DMS53 treated with DMSO at 0.1 percent for 48 hours (cell line): ENCODE data around the gene SWI5.

Experiments used
- DNase-seq: peaks from one replicate; lab custom pipeline; 2025; ENCODE audit not compliant: unreplicated experiment; lab: John Stamatoyannopoulos, UW

Gene SWI5

DNA sequence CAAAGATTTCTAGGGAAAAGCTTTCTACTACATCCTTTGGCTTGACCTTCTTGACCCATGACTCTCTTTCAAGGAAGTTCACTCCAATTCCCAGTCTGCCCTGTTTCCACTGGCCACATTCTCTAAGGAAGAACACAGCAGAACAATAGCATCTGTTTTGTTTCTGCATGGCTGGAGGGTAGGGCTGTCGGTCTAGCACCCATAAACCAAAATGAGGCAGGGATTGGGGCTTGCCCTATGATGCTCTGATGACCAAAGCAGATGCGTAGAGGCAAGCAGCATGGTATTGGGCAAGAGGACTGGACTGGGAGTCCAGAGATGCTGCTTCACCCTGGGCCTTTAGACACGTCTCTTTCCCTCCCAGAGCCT, 24.4 kb upstream of the SWI5 start:
- no peak for DNase-seq

DNA sequence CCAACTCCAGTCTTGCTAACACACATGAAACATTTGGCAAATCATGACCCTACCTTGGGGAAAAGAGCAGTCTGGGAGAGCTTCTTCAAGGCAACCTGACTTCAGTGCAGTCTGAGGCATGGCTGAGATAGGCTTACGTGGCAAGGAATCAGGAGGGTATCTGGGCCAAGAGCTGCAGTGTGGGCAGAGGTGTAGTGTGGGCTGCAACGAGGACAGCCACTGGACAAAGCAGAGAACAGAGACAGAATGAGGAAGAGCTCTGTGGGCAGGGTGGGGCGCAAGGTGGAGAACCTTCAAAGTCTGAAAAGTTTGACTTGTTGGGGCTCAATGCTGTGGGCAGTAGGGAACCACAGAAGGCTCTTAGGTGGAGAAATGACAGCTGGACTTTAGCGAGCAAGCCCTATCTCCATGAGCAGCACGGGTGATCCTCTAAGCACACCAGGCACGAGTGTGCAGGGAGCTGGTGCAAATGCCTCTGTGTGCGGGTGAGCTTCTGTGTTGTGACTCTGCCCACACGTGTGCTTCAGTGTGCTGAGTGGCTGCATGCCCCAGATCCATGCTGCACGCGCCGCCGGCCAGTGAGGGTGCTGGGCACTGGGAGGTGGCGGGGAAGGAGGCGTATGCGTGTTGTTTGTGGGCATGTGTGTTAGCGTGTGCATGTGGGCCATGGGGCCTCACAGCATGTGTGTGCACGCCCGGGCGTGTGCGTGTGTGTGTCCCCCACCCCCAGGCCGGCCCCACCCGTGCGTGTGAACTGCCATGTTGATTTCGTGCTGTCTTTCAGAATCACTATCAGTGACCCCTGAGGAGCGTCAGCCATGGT, 23.5 kb upstream of the SWI5 start:
- no peak for DNase-seq

DNA sequence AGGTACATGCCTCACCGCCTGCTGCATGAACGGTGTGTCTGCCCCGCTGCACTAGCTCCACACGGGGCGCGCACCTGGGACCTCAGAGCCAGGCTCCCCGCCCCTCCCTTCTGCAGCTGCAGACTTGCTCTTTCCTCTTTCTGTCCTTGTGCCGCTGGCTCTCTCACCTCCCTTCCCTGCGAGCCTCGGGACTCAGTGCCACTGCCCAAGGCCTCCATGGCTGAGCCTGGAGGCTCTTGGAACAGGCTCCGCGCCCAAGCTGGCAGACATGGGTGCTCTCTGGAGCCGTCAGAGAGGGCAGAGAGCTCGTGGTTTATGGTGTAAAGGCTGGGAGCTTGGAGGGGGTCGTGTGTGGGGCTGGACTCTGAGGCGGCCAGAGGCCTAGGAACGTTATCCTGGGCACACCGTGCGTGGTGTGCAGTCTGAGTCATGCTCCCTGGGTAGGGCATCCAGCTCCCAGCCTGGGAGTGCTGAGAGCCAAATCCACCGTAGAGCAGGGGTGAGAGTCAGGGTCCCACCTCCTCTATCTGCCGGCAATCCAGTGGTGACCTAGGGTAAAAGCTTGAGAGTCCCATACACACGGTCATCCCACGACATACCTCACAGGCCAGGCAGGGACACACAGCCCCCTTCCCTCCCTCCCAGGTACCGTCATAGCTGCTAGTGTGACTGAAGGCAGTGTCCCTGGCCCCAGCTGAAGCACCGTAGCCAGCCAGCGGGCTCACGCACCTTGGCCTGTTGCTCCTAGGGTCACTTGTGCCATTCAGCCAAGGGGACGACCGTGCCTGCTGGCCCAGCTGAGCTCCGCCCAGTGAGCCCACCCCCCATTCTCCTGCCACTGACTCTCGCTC, 22.7 kb upstream of the SWI5 start:
- no peak for DNase-seq

DNA sequence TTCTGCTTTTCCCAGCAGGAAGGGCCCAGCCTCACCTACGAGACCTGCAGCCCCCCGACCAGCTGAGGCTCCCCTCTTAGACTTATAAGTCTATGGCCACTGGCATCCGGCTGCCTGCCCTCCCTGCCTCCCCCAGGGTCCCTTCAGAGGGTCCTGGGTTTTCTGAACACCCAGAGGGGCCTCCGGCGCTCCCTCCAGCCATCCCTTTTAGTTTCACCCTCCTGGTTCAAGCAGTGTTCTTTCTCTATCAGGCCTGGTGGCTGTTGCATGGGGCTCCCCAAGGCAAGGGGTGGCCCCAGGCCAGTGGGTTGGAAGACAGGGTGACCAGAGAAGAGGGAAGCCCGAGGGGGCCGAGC, 22.1 kb upstream of the SWI5 start:
- no peak for DNase-seq

DNA sequence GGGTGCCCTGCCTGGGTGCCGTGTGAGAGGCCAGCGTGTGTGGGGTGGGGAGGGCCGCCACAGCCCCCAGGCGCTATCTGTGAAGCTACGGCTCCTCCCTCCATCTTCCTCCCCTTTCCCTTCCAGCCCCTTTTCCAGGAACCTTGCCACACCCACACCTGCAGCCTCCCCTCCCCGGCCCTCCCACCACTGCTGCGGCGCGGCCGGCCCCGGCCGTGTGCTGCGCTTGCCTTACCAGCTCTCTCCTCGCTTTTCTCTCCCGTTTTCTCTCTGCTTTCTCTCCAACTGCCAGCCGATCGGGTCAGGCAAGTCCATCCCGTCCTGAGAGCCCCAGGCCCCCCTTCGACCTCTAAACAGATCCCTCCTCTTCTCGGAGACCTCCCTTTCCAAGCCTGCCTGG, 21.7 kb upstream of the SWI5 start:
- DNase-seq, result no peak

DNA sequence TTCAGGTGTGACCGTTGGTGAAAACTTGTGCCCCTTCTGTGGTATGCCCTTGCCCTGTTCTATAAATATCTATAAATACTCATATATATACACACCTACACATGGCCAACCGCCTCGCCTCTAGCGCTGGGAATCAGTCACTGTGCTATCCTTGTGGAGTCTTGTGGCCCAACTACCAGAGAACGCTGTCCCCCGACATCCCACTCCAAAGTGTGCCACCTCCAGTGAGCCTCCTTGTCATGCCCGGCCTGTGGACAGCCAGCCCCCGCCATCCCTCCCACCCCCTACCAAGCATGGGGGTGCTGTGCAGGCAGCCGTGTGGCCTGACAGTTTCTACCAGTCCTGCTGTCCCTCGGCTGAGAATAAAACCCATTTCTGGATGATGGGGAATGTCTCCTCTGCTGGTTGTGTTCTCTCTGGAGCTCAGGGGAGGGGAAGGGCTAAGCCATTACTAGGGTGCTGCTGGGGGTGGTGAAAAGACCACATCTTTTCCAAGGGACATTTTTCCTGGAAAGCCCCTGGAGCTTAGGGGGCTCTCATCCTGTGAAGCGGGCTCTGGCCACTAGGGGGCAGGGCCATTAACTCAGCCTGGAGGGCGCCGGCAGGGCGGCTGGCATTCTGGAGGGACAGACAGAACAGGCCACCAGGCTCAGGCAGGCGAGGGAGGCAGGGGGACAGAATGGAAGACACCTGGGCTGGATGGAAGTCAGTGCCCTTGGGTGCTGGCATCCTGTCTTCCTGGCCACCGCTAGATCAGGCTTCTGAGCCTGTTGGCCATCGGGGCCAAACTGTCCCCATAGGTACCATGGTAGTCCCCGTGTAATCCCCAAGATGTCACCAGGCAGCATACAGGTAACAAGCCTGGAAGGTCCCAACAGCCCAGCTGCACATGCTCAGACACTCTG, 21.0 kb upstream of the SWI5 start:
- no peak for DNase-seq

DNA sequence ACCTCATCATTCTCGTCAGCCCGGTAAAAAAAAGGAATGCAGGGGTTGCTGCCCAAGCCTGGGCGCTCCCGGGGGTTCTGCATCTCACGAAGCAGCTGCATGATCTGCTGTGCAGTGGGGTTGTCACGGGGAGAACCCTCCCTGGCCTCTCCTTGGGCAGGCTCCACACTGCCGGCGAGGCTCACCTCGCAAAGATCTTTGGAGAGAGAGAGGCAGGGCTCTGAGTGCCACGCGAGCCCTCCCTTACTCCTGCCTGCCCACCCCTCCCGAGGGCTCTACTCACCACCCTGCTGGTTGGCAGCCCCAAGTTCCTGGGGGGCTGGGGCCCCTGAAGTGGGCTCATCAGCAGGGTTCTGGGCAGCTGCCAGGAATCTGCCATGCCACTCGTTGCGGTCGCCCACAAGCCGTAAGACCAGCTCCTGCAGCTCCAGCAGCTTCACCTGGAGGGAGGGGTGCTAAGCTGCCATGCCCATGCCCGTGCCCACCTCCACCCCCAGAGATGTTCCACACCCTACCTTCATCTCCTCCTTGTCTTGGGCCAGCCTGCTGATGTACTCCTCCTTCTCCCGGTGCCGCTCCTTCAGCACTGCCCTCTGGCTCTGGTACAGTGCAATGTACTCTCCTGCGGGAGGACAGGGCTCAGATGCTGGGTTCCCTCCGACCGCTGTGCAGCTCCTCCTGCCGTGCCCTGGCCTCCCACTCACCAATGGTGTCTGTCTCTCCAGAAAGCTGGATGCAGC, 18.8 kb upstream of the SWI5 start:
- no peak for DNase-seq

DNA sequence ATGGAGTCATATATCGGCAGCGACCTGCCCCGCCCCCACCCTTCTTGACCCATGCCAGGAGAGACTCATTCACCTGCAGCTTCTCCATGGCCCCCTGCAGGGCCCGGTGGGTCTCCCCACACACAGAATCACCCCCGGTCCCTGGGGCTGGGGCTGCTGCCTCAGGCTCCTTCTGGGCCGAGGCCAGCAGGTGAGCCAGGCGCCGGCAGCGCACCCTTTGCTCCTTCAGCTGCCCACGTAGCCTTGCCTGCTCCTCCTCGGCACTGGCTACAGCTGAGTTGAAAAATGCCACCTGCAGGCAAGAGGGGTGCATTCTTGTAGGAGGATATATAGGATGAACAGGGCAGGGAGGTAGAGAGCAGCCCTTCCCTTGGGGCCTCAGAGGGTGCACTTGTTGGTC, 18.2 kb upstream of the SWI5 start:
- no peak for DNase-seq

DNA sequence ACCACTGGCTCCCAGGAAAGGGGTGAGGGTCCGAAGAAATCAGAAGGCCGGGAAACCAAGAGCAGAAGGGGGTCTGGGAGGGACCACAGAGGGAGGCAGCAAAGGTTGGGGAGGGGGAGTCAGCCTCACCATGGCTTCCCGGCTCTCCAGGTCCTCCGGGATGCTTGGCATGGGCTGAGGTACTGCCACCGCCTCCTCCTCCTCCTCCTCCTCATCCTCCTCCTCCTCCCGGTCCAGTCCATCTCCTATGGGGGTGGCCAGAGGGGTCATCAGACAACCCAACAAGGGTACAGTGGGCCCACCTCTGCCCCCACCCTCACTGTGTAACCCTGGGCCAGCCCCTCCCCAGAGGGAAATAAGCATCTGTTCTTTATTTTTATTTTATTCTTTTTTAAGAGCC, 17.8 kb upstream of the SWI5 start:
- no peak for DNase-seq

DNA sequence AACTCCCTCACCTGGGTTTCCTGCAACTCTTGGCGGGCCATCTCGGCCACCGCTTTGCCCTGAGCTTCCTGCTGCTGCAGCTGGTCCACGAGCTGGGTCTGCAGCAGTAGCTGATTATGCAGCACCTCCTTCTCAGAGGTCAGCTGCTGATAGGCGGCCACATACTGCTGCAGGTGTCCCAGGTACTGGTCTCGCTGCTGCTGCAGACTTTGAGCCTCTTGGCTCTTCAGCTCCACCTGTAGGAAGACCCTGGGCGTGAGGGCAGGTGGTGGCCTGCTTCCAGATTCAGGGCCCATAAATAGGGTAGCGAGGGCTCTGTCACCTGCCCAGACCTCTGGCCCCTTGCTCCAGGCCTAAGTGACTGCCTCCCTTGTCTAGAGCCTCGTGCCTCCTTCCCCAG, 16.9 kb upstream of the SWI5 start:
- DNase-seq, result no peak

DNA sequence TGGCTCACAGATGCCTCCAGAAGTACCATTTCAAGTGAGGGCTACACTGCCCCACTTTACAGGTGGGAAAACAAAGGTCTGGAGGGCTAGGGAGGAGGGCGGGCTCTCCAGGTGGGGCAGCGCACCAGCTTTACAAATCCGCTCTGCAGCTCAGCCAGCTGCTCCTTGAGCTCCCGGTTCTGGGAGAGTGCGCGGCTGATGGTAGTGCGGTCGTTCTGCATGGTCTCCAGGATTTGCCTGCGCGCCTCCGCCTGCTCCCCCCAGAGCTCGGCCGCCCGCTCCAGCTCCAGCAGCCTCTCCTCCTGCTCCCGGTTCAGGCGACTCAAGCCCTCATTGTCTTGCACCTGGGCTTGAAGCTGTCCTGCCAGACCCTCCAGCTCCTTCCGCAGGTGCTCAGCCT, 15.7 kb upstream of the SWI5 start:
- no peak for DNase-seq

DNA sequence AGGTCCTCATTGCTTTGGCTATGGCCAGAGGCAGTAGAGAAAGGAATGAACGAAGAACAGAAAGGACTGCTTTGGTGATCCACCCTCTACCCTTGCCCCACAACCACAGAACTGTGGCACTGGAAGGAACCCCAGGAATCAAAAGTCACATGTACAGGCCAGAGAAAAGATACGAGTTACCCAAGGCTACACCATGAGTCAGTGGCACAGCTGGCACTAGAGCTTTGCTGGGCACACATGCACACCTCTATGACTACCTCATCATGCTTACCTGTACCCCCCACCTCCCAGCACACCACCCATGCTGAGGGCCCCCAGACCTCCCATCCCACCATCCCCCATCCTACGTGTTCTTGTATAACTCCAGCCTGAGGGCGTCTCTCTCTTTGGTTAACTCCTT, 13.4 kb upstream of the SWI5 start:
- DNase-seq, result no peak

DNA sequence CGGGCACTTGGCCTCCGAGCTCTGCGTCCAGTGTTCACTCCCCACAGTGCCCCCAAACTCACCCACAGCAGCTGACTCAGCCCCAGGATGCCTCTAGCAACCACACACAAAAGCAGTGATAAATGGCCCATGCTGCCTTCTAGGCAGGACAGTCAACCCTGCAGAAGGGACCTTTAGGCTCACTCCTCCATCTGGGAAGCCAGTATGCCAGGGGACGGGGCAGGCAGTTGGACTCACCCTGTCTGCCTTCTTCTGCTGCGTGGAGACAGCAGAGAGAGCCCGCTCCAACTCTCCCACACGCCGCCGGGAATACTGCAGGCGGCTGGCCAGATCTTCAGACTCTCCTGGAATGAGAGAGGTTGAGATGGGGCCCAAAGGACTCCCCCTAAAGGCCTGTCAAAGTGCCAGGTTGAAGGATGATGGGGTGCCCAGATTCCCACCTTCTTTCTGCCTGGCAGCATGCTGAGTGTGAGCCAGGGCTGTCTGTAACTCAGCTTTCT, 10.7 kb upstream of the SWI5 start:
- DNase-seq, result no peak

DNA sequence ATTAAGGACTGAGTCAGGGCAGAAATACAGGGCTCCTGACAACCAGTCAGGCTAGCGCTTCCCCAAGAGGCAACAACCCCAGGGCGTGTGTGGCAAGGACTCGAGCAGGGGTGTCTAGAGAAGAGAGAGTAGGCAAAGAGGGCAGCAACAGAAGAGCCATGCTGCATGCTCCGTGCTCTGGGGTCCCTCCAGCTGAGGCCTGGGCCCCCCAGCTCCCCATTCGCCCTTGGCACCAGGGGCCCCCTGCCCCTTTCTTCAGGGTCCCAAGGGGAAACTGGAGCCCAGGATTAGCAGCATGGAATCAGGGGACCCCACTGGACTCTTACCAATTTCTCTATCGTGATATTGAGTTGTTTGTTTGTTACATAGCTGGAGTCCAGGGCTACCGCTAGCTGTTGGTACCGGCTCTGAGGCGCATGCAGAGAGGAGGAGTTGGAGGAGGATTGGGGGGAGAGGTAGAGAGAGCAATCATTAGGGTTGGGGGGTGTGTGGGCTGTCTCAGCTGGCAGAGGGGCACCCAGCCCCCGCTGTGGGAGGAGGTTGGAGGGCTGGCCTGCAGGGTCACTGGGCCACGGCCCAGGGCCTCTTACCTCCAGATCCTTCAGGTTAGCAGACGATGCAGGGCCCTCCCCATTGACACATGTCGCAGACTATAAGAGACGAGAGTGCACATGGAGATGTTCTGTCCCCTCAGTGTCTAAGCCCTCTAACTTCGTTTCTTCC, 9.0 kb upstream of the SWI5 start:
- DNase-seq, result no peak

DNA sequence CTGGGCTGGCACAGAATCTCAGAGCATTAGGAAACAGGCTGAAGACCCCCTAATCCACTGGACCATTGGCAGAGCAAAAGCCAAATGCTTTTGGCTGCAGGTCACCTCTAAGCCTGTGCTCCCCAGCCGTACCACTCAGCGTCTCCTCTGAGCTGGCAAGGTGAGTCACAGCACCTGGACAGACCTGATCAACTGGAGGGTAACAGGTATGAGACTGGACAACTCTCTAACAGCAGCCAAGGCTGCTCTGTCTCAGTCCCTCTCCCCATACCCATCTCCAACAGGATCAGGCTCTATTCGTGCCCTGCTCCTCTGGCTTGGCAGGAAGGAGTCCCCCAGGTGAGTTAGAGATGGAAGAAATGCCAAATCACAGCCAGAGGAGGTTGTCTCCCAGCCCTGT, 5.0 kb upstream of the SWI5 start:
- no peak for DNase-seq

DNA sequence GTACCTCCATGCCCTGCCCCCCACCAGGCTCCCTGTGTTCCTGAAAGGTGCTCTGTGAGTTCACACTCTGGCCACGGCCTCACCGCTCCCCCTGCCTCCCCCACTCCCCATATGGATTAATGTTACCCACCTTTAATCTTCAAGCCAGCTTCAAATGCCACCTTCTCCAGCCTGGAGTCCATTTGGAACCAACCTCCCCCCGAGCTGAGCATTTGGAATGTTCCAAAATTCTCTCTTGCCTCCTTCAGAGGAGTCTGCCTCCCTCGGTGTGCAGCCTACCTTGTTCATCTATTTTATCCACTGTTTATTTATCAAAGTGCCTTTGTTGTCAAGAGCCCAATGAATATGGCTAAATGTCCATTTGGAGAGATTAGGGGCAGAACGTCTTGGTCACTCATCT, 4.6 kb upstream of the SWI5 start:
- no peak for DNase-seq

DNA sequence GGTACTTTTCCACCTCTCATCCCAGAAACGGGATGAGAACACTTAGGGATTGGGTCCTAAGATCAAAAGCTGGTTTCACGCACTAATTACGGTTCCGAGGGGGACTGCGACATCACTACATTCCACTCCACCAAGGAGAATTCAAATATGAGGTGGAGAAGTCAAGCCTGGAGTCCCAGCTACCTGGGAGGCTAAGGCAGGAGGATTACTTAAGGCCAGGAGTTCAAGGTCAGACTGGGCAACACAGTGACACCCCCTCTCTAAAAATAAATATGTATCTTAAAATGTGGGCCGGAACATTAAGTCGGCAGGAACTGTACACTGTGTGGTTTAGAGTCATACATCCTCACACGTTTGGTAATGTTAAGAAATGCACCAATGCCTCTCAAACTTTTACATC, 1.8 kb upstream of the SWI5 start:
- no peak for DNase-seq

DNA sequence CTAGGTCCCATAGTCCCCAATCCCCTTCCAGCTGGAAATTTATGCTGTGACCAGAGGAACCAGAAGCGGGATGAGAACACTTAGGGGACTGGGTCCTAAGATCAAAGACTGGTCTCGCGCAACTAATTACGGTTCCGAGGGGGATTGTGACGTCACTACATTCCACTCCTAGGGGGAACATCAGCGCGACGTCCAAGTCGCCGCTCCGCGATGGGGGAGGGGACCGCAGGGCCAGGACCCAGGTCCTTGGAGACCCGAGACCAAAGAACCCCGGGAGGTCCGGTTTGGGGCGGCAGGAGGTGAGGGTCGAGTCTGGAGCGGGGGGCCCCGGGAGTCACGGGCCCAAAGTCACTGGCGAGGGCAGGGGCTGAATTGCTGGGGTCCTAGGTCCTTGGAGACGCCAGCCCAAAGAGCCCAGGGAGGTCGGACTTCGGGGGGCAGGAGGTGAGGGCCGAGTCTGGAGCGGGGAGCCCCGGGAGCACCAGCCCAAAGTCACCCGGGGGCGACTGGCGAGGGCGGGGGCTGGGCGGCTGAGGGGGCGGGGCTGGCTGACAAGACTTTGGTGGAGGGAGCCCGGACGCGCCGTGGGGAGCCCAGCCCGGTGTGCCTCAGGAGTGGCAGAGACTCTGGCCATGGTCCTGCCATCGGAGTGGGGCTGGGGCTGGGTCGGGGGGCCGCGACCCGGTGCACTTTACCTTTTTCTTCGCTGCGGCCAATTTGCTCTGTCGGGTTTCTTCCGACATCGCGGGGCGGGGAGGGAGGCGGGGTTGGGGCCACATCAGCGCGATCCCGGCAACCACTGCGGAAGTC, 673 bp upstream of the SWI5 start, which contains the start of gene GOLGA2:
Gene GOLGA2 (minus strand): TSS at position 810 of the 810 bp plus-strand sequence. CDS start 31 bp downstream, at position 779.
- DNase-seq, result no peak
